SK-N-SH treated with all-trans-retinoic acid at 6 μM for 48 hours (cell line): Measurements from ENCODE around the gene HSCB.

Experiments
- ARNTL ChIP-seq: fragments of 450-650 bp; formaldehyde crosslinking; IDR thresholded peaks from 2 replicates; pipeline ENCODE4 v1.5.0; 2020; ENCODE audit warnings: low read depth, mild to moderate bottlenecking, moderate library complexity, borderline replicate concordance
- BACH2 ChIP-seq: fragments of 250-450 bp; sonication (Bioruptor Pico); IDR thresholded peaks from 2 replicates; pipeline ENCODE4 v1.9.0; 2021; ENCODE audit warnings: mild to moderate bottlenecking, borderline replicate concordance
- ESRRG ChIP-seq: fragments of 250-450 bp; sonication (Bioruptor Pico); IDR thresholded peaks from 2 replicates; pipeline ENCODE4 v1.6.1; 2021; ENCODE audit warnings: mild to moderate bottlenecking
- PATZ1 ChIP-seq: fragments of 250-450 bp; sonication (Bioruptor Pico); IDR thresholded peaks from 2 replicates; pipeline ENCODE4 v1.8.0; 2020; ENCODE audit warnings: mild to moderate bottlenecking, moderate library complexity, borderline replicate concordance
- PPARA ChIP-seq: fragments of 250-450 bp; sonication (Bioruptor Pico); IDR thresholded peaks from 2 replicates; pipeline ENCODE4 v1.5.0; 2020; ENCODE audit warnings: mild to moderate bottlenecking, borderline replicate concordance
- RARB ChIP-seq: fragments of 250-450 bp; sonication (Bioruptor Pico); IDR thresholded peaks from 2 replicates; pipeline ENCODE4 v1.8.0; 2021; ENCODE audit warnings: mild to moderate bottlenecking, moderate library complexity
- TCF4 ChIP-seq: fragments of 250-450 bp; sonication (Bioruptor Pico); IDR thresholded peaks from 2 replicates; pipeline ENCODE4 v1.8.0; 2021; ENCODE audit warnings: mild to moderate bottlenecking, moderate library complexity, borderline replicate concordance
- ZFP30 ChIP-seq: fragments of 450-650 bp; formaldehyde crosslinking; IDR thresholded peaks from 2 replicates; pipeline ENCODE4 v1.5.0; 2022; ENCODE audit warnings: mild to moderate bottlenecking, moderate library complexity
- TF ChIP-seq, protein P1 (sequence below): fragments of 250-450 bp; sonication (Bioruptor Pico); IDR thresholded peaks from 2 replicates; pipeline ENCODE4 v1.5.0; 2020; ENCODE audit warnings: mild to moderate bottlenecking, moderate library complexity

DNA sequence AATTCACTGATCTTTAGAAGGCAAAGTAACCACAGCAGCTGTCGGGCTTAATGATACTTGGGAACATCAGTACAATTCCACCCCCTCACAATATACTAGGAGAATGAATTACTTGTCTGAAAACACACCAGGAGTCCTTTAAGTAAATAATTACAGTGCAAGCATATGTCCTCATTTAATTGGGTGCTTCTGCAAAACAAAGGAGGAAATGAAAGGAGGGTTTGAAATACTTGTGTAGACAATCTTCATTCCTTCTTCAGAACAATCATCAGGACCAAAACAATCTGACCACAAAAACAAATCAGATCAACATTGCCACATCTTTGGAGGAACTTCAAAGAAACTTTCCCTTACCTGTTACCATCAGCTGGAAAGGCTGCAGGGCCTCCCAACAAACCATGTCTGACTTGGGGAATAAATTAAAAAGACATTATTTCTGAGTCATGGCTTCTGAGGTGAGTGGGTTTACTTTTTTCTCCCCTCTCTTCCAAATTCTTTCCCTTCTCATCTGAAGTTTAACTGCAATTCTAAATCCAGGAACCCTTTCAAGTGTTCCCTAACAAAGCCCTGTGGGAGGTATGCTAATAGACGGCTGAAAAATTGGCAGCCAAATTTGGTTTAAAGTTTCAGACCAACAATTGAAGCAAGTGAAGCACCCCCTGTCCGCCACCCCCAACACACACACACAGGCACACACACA, 18.2 kb downstream of the HSCB start:
- TF ChIP-seq PATZ1 (no peak), ZFP30 (no peak), TCF4 (CRISPR knock-in tag) (no peak), ARNTL (CRISPR knock-in tag) (no peak), BACH2 (CRISPR knock-in tag) (no peak), ESRRG (CRISPR knock-in tag) (no peak), PPARA (CRISPR knock-in tag) (no peak), RARB (CRISPR knock-in tag) (no peak)
- TF ChIP-seq, protein P1, sequence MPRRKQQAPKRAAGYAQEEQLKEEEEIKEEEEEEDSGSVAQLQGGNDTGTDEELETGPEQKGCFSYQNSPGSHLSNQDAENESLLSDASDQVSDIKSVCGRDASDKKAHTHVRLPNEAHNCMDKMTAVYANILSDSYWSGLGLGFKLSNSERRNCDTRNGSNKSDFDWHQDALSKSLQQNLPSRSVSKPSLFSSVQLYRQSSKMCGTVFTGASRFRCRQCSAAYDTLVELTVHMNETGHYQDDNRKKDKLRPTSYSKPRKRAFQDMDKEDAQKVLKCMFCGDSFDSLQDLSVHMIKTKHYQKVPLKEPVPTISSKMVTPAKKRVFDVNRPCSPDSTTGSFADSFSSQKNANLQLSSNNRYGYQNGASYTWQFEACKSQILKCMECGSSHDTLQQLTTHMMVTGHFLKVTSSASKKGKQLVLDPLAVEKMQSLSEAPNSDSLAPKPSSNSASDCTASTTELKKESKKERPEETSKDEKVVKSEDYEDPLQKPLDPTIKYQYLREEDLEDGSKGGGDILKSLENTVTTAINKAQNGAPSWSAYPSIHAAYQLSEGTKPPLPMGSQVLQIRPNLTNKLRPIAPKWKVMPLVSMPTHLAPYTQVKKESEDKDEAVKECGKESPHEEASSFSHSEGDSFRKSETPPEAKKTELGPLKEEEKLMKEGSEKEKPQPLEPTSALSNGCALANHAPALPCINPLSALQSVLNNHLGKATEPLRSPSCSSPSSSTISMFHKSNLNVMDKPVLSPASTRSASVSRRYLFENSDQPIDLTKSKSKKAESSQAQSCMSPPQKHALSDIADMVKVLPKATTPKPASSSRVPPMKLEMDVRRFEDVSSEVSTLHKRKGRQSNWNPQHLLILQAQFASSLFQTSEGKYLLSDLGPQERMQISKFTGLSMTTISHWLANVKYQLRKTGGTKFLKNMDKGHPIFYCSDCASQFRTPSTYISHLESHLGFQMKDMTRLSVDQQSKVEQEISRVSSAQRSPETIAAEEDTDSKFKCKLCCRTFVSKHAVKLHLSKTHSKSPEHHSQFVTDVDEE (CRISPR knock-in tag): no peak
